ENCODE data around the gene BLTP1.

The BLTP1 gene

DNA sequence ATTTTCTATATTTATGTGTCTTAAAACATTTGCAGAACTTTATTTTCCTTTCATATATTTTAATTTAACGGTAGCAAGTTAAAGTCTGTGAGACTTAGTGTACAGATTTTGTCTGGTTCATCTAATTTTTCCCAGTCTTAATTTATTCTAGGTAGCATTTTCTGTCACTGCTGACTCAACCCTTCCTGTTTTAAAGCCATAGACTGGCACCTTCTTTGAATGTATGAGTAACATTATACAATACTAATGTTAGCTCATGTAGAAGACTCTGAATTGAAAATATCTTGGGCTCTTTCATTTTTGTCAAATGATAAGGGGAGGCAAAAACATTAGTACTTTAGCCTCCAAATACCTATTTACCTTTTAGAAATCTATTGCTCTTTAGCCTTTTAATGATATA lies 43.6 kb downstream of the BLTP1 start:
- TF ChIP-seq, protein P1, sequence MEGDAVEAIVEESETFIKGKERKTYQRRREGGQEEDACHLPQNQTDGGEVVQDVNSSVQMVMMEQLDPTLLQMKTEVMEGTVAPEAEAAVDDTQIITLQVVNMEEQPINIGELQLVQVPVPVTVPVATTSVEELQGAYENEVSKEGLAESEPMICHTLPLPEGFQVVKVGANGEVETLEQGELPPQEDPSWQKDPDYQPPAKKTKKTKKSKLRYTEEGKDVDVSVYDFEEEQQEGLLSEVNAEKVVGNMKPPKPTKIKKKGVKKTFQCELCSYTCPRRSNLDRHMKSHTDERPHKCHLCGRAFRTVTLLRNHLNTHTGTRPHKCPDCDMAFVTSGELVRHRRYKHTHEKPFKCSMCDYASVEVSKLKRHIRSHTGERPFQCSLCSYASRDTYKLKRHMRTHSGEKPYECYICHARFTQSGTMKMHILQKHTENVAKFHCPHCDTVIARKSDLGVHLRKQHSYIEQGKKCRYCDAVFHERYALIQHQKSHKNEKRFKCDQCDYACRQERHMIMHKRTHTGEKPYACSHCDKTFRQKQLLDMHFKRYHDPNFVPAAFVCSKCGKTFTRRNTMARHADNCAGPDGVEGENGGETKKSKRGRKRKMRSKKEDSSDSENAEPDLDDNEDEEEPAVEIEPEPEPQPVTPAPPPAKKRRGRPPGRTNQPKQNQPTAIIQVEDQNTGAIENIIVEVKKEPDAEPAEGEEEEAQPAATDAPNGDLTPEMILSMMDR (IDR thresholded peaks at IDR 0.05), result no peak
- Histone ChIP-seq H3K9me3 (no peaks in the 10 kb centered on the region), H3K4me3 (ENCODE audit: low read depth in 1 of 2, low read length in 1 of 2) (no peak overlapping the region), H3K27ac (no peak overlapping the region), H3K27me3 (no peaks in the 10 kb centered on the region), H3K36me3 (peaks cover 90% of the 10 kb centered on the region), H3K4me1 (ENCODE audit: control insufficient read depth in 1 of 2, insufficient read depth in 1 of 2, low read depth in 1 of 2, low read length in 1 of 2) (no peaks in the 10 kb centered on the region)
